Measurements from ENCODE around the gene GPRC5A. TPM values are rescaled to one million over a fixed set of nuclear protein-coding genes. Genes with fewer than 3 reads are reported as not detected.

The GPRC5A gene
- total and polyA plus RNA-seq, 2 of the 13 experiments (the other 11 are each of a cell fraction or from before 2014, with no cell fraction given): 0.27 to 3.0 TPM

GRCh38 chr12:12916135-12916944, 25.0 kb downstream of the GPRC5A start (continued):
- TF ChIP-seq ZNF142 (CRISPR knock-in tag; IDR thresholded peaks at IDR 0.05): no peak
- no peak for TF ChIP-seq ARNT2 (CRISPR knock-in tag; IDR thresholded peaks at IDR 0.05; ENCODE audit: low read depth)
- peak; percentile 22; the same call in 1 of the 2 replicates for TF ChIP-seq CEBPG (CRISPR knock-in tag; IDR thresholded peaks at IDR 0.05)
- TF ChIP-seq SMC3 (IDR thresholded peaks at IDR 0.05; ENCODE audit: low read length): peak; percentile 94
- no peak for TF ChIP-seq PCBP2 (optimal IDR thresholded peaks at IDR 0.05; ENCODE audit: low read depth, low read length, poor library complexity, severe bottlenecking)
- TF ChIP-seq ZNF567 (CRISPR knock-in tag; IDR thresholded peaks at IDR 0.05; ENCODE audit: borderline replicate concordance): no peak
- TF ChIP-seq CTCF (CRISPR knock-in tag; IDR thresholded peaks at IDR 0.05): peak; percentile 98
- TF ChIP-seq RAD51 (IDR thresholded peaks at IDR 0.05; ENCODE audit: borderline replicate concordance): no peak
- no peak for TF ChIP-seq JARID2 (CRISPR knock-in tag; IDR thresholded peaks at IDR 0.05; ENCODE audit: insufficient replicate concordance)
- no peak for TF ChIP-seq NR2F1 (CRISPR knock-in tag; IDR thresholded peaks at IDR 0.05)
- TF ChIP-seq RBM39 (IDR thresholded peaks at IDR 0.05; ENCODE audit: low read depth, low read length, poor library complexity, severe bottlenecking): no peak
- no peak for TF ChIP-seq KAT2B (IDR thresholded peaks at IDR 0.05; ENCODE audit: borderline replicate concordance, low read depth, low read length)
- TF ChIP-seq KMT2A (CRISPR knock-in tag; IDR thresholded peaks at IDR 0.05): no peak
- TF ChIP-seq HOXA5 (CRISPR knock-in tag; IDR thresholded peaks at IDR 0.05): no peak
- TF ChIP-seq EHMT2 (IDR thresholded peaks at IDR 0.05; ENCODE audit: borderline replicate concordance, low read depth, low read length): no peak
- no peak for TF ChIP-seq ADNP (CRISPR knock-in tag; IDR thresholded peaks at IDR 0.05)
- no peak for TF ChIP-seq TIGD3 (CRISPR knock-in tag; IDR thresholded peaks at IDR 0.05; ENCODE audit: borderline replicate concordance)
- TF ChIP-seq GFI1 (CRISPR knock-in tag; IDR thresholded peaks at IDR 0.05; ENCODE audit: borderline replicate concordance): no peak
- TF ChIP-seq IRF2 (CRISPR knock-in tag; IDR thresholded peaks at IDR 0.05): no peak
- 0 out of 2 replicates have a peak, but pooled peaks have one; percentile 32 for TF ChIP-seq ZNF792 (CRISPR knock-in tag; IDR thresholded peaks at IDR 0.05)
- TF ChIP-seq ZNF7 (CRISPR knock-in tag; IDR thresholded peaks at IDR 0.05): no peak
- TF ChIP-seq SP1 (IDR thresholded peaks at IDR 0.05): no peak
- no peak for TF ChIP-seq SP1 (CRISPR knock-in tag; IDR thresholded peaks at IDR 0.05)
